Measurements from ENCODE around the gene WFIKKN1.

WFIKKN1 gene, protein sequence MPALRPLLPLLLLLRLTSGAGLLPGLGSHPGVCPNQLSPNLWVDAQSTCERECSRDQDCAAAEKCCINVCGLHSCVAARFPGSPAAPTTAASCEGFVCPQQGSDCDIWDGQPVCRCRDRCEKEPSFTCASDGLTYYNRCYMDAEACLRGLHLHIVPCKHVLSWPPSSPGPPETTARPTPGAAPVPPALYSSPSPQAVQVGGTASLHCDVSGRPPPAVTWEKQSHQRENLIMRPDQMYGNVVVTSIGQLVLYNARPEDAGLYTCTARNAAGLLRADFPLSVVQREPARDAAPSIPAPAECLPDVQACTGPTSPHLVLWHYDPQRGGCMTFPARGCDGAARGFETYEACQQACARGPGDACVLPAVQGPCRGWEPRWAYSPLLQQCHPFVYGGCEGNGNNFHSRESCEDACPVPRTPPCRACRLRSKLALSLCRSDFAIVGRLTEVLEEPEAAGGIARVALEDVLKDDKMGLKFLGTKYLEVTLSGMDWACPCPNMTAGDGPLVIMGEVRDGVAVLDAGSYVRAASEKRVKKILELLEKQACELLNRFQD

GRCh38 chr16:630815-631405 is at the start of gene WFIKKN1:
TSS of gene WFIKKN1 (plus strand) at chr16:630985. CDS start at chr16:631254, 269 bp downstream.
- peak; percentile 69 for DNase-seq

- DNase-seq = no peak
Observed at GRCh38 chr16:582218-582613, 48.6 kb upstream of the WFIKKN1 start.

DNA sequence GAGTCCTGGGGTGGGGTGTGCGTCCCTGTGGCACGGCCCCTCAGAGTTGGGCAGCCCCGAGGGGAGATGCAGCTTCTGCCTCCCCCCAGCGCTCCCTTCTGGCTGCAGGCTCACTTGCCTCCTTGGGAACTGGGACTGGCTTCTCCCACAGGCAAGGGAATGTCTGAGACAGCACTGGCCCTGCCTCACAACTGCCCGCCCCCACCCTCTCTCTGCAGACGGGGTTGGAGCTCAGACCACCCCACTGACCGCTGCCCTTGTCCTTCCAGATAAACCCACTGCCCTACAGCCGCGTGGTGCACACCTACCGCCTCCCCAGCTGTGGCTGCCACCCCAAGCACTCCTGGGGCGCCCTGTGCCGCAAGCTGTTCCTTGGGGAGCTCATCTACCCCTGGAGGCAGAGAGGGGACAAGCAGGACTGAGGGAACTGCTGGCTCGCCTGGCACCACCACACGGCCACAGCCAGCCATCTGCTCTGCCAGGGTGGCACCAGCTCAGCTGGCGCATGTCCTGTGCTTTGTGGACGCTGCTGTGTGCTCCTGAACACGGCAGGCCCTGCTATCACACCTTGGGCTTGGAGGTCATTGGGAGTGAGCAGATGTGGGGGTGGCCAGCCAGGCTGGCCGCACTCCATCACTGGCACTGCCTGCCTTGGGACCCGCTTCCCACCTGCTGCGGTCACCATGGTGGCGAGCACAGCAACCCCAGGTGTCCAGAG is 48.0 kb upstream of the WFIKKN1 start:
- DNase-seq = no peak

- no peak for DNase-seq
Observed at GRCh38 chr16:583470-583814, 47.3 kb upstream of the WFIKKN1 start.

GRCh38 chr16:583815-584591 is 46.8 kb upstream of the WFIKKN1 start:
- DNase-seq = no peak

- peak; percentile 17 for DNase-seq
Observed at GRCh38 chr16:585351-585750, 45.4 kb upstream of the WFIKKN1 start.

GRCh38 chr16:586047-586644 is 44.6 kb upstream of the WFIKKN1 start:
- DNase-seq = peak; percentile 44

GRCh38 chr16:586645-587590 is 43.9 kb upstream of the WFIKKN1 start:
- DNase-seq = peak; percentile 35

- DNase-seq = peak; percentile 79
Observed at GRCh38 chr16:588639-588888, 42.2 kb upstream of the WFIKKN1 start.

DNA sequence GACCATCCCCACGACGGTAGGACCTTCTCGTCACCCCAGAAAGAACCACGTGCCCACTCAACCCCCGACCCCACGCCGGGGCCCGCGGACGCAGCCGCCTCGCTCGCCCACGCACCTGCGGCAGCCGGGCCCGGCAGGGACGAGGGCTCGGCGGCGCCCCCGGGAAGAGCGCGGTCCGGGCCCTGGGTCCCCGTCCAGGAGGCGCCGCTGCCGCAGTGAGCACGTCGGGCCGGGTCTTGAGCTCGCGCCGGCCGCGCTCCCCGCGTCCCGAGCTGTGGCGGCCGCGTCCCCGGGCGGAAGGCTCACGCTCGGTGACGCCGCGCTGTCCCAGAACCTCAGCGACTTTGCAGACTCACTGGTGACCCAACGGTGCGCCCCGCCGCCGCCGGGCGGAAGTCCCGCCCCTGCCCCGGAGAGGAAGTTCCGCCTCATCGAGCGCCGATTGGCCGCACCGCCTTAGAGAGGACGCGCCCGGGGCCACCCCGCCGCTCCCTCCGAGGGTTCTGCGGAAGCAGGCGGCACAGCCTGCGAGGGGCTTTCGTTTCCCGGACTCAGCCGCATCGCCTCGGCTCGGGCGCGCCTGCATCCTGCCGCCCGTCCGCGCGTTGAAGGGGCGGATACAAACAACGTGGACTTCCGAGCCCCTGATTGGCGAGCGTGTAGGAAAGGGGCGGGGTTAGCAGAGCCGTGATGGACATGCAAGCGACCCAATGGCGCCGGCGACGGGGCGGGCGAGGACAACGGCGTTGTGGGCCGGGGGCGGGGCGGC is 41.7 kb upstream of the WFIKKN1 start:
- peak; percentile 99 for DNase-seq

- DNase-seq = peak; percentile 99
Observed at GRCh38 chr16:589658-590187, 41.1 kb upstream of the WFIKKN1 start, which contains the start of gene RAB40C. TSS of gene RAB40C (plus strand) at chr16:590066. CDS start at chr16:590292, 226 bp downstream.

- DNase-seq = peak; percentile 69
Observed at GRCh38 chr16:590188-590814, 40.5 kb upstream of the WFIKKN1 start.

DNA sequence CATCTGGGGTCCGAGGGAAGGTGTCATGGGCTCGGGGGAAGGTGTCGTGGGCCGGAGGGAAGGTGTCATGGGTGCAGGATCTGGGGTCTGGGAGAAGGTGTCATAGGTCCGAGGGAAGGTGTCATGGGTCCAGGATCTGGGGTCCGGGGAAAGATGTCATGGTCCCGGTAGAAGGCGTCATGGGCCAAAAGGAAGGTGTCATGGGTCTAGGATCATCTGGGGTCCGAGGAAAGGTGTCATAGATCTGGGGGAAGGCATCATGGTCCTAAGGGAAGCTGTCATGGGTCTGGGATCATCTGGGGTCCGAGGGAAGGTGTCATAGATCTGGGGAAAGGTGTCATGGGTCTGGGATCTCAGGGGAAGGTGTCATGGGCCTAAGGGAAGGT is 40.0 kb upstream of the WFIKKN1 start:
- DNase-seq = no peak

GRCh38 chr16:591231-591630 is 39.6 kb upstream of the WFIKKN1 start:
- no peak for DNase-seq

DNA sequence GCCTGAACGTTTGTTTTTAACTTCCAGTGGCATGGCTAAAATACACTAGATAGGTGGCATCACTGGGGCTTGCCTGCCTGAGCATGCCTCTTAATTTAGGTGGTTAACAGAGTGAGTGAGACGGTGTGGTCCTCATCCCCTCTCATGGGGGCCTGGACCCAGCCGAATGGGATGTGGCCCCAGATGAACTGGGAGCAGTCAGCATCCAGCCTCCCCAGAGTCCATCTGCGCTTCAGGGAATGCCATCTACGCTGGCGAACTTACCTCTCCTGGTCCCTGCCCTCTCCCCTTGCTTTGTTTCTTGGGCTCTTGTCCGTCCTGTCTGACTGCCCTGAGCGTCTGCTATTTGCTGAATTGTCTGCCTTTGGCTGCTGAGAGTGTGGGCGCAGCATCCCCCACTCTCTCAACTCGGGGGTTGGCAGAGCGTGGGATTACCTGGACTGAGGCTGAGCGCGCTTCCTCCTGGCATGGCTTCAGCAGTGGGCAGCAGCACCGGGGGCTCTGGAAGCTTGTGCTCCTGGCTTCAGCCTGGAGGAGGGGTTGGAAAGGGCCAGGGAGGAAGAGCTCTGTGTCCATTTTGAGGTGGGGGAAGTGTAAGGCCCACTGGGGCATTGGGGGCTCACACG is 38.8 kb upstream of the WFIKKN1 start:
- DNase-seq = no peak

DNA sequence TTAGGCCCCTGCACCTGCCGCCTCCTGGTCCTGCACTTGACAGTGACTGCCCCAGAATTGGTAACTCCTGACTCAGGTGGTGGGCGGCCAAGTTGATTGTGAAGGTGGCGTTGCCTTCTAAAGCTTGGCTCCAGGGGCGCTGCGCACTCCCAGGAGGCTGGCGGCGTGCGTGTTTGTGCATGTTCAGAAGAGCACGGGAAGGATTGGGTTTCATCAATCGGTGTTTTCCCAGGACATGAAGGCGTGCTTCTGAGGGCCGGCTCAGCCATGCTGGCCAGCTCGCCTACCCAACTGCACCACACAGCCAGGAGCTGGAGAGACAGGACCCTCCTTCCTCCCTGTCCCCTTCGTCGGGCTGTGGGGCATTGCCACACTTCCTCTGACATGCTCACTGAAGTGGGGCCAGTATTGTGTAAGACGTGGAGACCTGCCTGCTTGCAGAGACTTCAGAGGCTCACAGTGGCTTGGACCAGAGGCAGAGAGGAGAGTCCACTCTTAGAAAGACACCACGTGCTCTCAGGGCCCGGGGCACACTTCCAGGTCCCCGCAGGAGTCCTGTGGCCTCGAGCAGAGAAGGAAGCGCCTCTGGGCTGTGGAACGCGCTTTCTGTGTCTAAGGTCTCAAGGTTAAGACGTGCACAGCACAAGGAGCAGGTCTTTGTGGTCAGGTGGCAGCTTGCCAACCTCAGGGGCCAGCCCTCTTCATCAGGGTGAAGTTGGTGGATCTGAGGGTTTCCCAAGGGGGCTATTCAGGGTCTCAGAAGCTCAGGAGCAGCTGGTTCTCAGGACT is 38.1 kb upstream of the WFIKKN1 start:
- no peak for DNase-seq

DNA sequence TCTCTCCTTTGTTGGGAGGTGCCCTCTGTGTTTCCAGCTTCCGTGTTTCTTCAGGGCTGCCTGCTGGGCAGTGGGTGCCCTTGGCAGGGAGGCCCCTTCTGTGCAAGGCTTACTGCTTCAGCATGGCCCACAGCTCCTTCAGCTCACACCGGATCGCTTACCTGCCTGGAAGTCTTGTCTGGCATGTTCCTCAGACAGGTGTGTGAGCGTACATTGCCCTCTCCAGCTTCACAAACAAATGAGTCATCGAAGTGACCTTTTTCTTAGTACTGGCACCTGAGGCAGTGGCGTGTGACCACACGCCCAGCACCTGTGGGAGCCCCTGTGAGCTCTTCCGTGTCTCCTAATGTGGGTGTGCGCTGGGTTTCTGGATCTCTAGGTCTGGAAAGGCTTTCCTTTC is 37.4 kb upstream of the WFIKKN1 start:
- no peak for DNase-seq

GRCh38 chr16:593807-594206 is 37.0 kb upstream of the WFIKKN1 start:
- no peak for DNase-seq
